NT2/D1 (cell line): ENCODE data around the gene LMX1B.

Experiments used
- SUZ12 ChIP-seq: IDR thresholded peaks from 2 replicates; pipeline ENCODE4 v1.6.1; 2011; ENCODE audit not compliant: insufficient read length, insufficient read depth; ENCODE audit errors: extremely low read depth
- YY1 ChIP-seq: IDR thresholded peaks from 2 replicates; pipeline ENCODE4 v1.6.1; 2011; ENCODE audit not compliant: insufficient read length, insufficient read depth
- ZNF274 ChIP-seq: IDR thresholded peaks from 2 replicates; pipeline ENCODE4 v1.6.1; 2011; ENCODE audit warnings: mild to moderate bottlenecking, low read depth, low read length

DNA sequence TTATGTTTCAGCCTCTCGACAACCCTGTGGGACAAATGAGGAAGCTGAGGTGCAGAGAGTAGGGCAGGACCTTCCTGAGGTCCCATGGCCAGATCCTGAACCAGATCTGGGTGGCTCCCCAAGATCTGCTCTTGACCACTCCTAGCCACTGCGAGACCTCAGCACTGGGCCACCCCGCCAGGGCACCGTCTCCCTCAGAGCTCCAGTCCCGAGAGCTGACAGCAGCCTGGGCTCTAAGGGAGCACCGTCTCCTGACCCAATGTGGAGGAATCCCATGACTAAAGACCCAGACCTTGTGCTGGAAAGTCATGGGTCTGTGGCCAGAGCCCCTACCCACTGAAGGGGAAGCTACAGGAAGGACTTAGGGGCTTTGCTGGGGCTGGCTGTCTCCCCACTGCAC is 4.5 kb upstream of the LMX1B start:
- TF ChIP-seq SUZ12 (no peak), ZNF274 (no peak), YY1 (no peak)
